GM12864 (cell line): ENCODE results near the gene INO80B.
"Not testable (repeated sequence)": the region's sequence is repeated elsewhere in the genome, so short reads cannot be mapped to it uniquely, and the experiment has no call there.

Experiments used
- DNase-seq: peaks from one replicate; pipeline ENCODE4 v3.0.0-alpha.2; 2011; ENCODE audit warnings: low read depth
- H3K4me3 ChIP-seq: 2 replicates; pipeline ENCODE4 v1.5.1; 2011; ENCODE audit warnings: mild to moderate bottlenecking, low read depth, low read length, control low read depth
- CTCF ChIP-seq: IDR thresholded peaks from 2 replicates; pipeline ENCODE4 v1.5.1; 2011; ENCODE audit warnings: low read depth, mild to moderate bottlenecking, moderate library complexity, low read length, control low read depth, inconsistent platforms; ENCODE audit errors: missing control alignments

INO80B gene

GRCh38 chr2:74464406-74464805 lies 9.5 kb downstream of the INO80B start:
- no peak for TF ChIP-seq CTCF
- peak overlapping the region; percentile 86 for H3K4me3 ChIP-seq
- no peak for DNase-seq

GRCh38 chr2:74470742-74471141 lies 15.9 kb downstream of the INO80B start:
- H3K4me3 ChIP-seq, DNase-seq: not testable (repeated sequence)

- TF ChIP-seq CTCF: no peak
Measured at GRCh38 chr2:74471332-74472065, 16.6 kb downstream of the INO80B start.

GRCh38 chr2:74472086-74472944 lies 17.4 kb downstream of the INO80B start, which contains the start of gene MRPL53:
TSS of gene MRPL53 (minus strand) at chr2:74472680. CDS start at chr2:74472660, 20 bp downstream.
- H3K4me3 ChIP-seq: peak within 1 kb of the TSS; percentile 79
- DNase-seq: peak; percentile 92
- no peak for TF ChIP-seq CTCF

More at GRCh38 chr2:74471332-74472065, 16.6 kb downstream of the INO80B start:
- no peak for DNase-seq
- peak overlapping the region; percentile 79 for H3K4me3 ChIP-seq

- peak overlapping the region; percentile 79 for H3K4me3 ChIP-seq
- no peak for DNase-seq
- no peak for TF ChIP-seq CTCF
Measured at GRCh38 chr2:74472945-74473258, 18.0 kb downstream of the INO80B start.

GRCh38 chr2:74474481-74474880 lies 19.6 kb downstream of the INO80B start:
- no peak overlapping the region for H3K4me3 ChIP-seq
- TF ChIP-seq CTCF: no peak
- DNase-seq: no peak

GRCh38 chr2:74474899-74475298 lies 20.0 kb downstream of the INO80B start:
- peak; percentile 55 for TF ChIP-seq CTCF
- no peak overlapping the region for H3K4me3 ChIP-seq
- DNase-seq: no peak
